WI38 (cell line): ENCODE results near the gene TMUB1.
A peak's percentile ranks its signal among the peaks of the same experiment; 100 is the strongest.

Experiments used
- H3K4me3 ChIP-seq: 2 replicates; pipeline ENCODE4 v1.5.1; 2011; ENCODE audit warnings: low read depth, mild to moderate bottlenecking, control low read depth, low read length
- TF ChIP-seq, protein P1 (sequence below): IDR thresholded peaks from 2 replicates; pipeline ENCODE4 v1.5.1; 2012; ENCODE audit warnings: low read depth, mild to moderate bottlenecking, control low read depth, low read length

Gene TMUB1

GRCh38 chr7:151064454-151064853 is 18.8 kb downstream of the TMUB1 start:
- H3K4me3 ChIP-seq, result no peak overlapping the region
- TF ChIP-seq, protein P1, sequence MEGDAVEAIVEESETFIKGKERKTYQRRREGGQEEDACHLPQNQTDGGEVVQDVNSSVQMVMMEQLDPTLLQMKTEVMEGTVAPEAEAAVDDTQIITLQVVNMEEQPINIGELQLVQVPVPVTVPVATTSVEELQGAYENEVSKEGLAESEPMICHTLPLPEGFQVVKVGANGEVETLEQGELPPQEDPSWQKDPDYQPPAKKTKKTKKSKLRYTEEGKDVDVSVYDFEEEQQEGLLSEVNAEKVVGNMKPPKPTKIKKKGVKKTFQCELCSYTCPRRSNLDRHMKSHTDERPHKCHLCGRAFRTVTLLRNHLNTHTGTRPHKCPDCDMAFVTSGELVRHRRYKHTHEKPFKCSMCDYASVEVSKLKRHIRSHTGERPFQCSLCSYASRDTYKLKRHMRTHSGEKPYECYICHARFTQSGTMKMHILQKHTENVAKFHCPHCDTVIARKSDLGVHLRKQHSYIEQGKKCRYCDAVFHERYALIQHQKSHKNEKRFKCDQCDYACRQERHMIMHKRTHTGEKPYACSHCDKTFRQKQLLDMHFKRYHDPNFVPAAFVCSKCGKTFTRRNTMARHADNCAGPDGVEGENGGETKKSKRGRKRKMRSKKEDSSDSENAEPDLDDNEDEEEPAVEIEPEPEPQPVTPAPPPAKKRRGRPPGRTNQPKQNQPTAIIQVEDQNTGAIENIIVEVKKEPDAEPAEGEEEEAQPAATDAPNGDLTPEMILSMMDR, result no peak

DNA sequence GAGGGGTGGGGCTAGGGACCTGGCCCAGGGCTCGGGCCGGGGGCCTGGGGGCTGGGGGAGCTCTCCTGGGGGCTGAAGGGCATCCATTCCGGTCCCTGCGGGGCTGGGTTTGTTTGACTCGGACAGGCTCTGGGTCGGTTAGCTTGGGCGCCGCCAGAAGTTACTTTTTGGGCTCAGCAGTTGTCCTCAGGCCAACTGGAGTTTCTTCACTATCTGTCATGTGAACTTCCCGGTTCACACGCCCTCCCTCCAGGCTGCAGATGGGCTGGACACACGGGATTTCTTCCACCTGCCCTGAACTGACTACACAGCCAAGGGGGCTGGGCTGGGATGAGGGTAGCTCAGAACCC is 20.1 kb downstream of the TMUB1 start:
- no peak overlapping the region for H3K4me3 ChIP-seq
- TF ChIP-seq, protein P1, result no peak

DNA sequence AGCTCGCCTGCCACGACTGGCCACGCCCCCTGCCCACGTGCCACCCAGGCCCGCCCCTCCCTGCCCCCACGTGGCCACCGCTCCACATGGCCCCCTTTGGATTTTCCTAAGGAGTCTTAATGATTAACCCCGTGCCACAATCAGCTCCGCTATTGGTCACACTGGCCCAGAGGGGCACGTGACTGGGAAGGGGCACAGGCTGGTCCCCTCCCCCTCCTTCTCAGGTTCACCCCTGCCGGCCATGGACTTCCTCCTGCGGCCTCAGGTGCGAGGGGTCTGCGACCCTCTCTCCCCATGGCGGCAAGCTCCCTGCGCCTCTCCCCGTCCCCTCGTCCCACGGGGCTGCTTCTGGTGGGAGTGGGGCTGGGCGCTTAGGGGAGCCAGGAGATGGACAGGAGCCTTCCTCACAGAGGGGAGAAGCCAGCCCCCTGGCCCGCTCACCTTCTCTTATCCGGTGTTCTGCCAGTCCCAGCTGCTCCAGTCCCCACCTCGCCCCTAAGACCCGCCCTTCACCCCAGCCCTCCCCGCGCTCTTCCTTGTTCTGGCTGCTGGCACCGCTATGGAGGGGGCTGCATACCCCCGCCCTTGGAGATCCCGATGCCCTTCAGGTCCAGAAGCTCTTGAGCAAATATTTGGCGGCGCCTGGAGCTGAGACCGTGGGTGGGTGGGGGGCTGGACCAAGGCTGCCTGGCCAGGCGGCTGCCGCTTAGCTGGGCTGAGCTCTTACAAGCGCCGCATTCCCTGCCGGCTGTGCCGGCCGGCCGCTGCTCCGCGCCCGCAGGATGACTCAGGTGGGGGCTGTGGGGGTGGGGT is 20.7 kb downstream of the TMUB1 start:
- TF ChIP-seq, protein P1, result no peak
- H3K4me3 ChIP-seq, result no peak overlapping the region

GRCh38 chr7:151062111-151062398 is 21.2 kb downstream of the TMUB1 start:
- TF ChIP-seq, protein P1, result no peak
- no peak overlapping the region for H3K4me3 ChIP-seq

DNA sequence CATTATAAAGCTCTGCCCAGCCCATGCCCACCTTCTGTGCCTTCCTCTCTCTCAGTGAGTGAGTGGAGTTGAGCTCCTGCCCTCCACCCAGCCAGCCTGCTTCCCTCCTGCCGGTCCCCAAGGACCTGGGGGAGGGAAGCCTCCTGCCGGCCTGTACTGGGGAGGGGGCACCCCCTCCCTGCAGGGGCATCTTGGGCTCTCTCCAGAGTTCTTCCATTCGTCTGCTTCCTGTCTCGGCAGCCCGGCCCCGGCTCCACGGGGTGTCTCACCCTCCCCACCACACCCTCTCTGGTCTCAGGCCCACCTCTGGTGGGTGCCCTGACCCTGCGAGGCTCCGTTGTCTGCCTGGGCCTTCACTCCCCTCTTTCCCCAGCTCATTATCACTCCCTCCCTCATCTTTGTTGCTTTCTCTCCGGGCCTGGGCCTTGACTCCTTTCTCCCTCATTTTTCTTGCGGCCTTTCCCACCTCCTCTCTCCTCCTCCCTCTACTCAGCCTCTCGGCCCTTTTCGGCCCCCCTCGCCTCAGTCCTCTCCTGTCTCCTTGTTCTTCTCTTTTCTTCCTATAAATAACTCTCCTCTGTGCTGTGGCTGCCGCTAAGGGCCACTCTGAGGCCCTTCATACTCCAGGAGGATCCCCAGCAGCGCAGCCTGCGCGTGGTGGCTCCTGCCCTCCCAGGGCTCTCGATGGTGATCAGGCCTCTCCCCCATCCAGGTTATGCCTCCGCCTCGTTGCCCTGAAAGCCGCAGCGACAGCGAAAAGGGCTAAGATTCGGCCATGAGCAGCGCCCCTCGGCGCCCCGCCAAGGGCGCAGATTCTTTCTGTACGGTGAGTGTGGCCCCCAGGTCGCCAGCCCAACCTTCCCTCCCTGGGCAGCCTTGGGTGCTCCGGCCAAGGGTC is 21.8 kb downstream of the TMUB1 start:
- peak overlapping the region; percentile 86 for H3K4me3 ChIP-seq
- TF ChIP-seq, protein P1, result no peak

GRCh38 chr7:151060416-151061212 is 22.7 kb downstream of the TMUB1 start:
- TF ChIP-seq, protein P1, result no peak
- H3K4me3 ChIP-seq, result peak overlapping the region; percentile 86
